ENCODE results near the gene DOCK4. TPM values are rescaled to one million over a fixed set of nuclear protein-coding genes. Genes with fewer than 3 reads are reported as not detected.

Gene DOCK4
- total and polyA plus RNA-seq, 2 of the 8 experiments (the other 6 are each of a cell fraction or from before 2014, with no cell fraction given) = 5.1 to 23.6 TPM

DNA sequence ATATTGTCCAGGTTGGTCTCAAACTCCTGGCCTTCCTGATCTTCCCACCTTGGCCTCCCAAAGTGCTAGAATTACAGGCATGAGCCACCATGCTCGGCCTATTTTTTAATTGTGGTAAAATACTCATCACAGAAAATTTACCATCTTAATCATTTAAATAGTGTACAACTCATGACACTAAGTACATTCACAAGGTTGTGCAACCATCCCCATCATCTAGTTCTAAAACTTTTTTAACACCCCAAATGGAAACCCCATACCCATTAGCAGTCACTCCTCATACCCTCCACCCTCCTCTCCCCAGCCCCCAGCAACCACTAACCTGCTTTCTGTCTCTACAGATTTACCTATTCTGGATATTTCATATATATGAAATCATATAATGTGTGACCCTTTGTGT is 90.3 kb downstream of the DOCK4 start:
- Histone ChIP-seq H3K9me3 (ENCODE audit: insufficient read depth in 2 of 2, low read depth in 1 of 2, low read length in 1 of 2) (no peaks in the 10 kb centered on the region), H3K27me3 (replicated peaks in 1 of 4; ENCODE audit: control insufficient read depth in 3 of 4, extremely low read depth in 1 of 4, insufficient read depth in 3 of 4, low read length in 3 of 4) (no peaks in the 10 kb centered on the region), H2BK5ac (ENCODE audit: low read depth, low read length) (no peak overlapping the region), H3K4me1 (replicated peaks in 1 of 4; ENCODE audit: control insufficient read depth in 3 of 4, insufficient read depth in 4 of 4, low read length in 3 of 4) (no peaks in the 10 kb centered on the region), H3K23ac (ENCODE audit: insufficient read length) (no peak overlapping the region), H3K27ac (ENCODE audit: low read depth, low read length) (no peak overlapping the region), H3K9ac (replicated peaks in 1 of 4; ENCODE audit: extremely low read depth in 1 of 4, low read depth in 3 of 4, low read length in 3 of 4) (no peak overlapping the region), H2BK12ac (ENCODE audit: low read depth, low read length) (no peak overlapping the region), H3K56ac (replicated peaks; ENCODE audit: insufficient read length, low read depth, low read length) (no peak overlapping the region), H3K14ac (ENCODE audit: insufficient read length) (no peak overlapping the region), H3K4me3 (ENCODE audit: extremely low read depth in 1 of 4, insufficient read depth in 2 of 4, low read depth in 3 of 4, low read length in 4 of 4) (no peak overlapping the region), H4K91ac (replicated peaks; ENCODE audit: insufficient read length, low read length) (no peak overlapping the region), H3K79me1 (ENCODE audit: low read depth, low read length) (0 out of 2 replicates have a peak, but pooled peaks cover 6% of the 10 kb centered on the region), H3K4ac (replicated peaks; ENCODE audit: insufficient read length, low read depth, low read length) (no peak overlapping the region), H2BK20ac (ENCODE audit: low read length) (no peak overlapping the region), H4K5ac (ENCODE audit: insufficient read length, low read depth, low read length) (no peak overlapping the region), H3K79me2 (ENCODE audit: control insufficient read depth in 1 of 2, insufficient read depth in 2 of 2, low read length in 2 of 2) (peaks cover 0 to 7% of the 10 kb centered on the region in 2 experiments; a peak in 3 of 4 replicates), H2BK15ac (ENCODE audit: low read length) (no peak overlapping the region), H2AK5ac (ENCODE audit: low read depth, low read length) (no peak overlapping the region), H2BK120ac (replicated peaks; ENCODE audit: low read depth, low read length) (no peak overlapping the region), H4K20me1 (replicated peaks in 1 of 2; ENCODE audit: control insufficient read depth in 1 of 2, insufficient read depth in 2 of 2, low read length in 2 of 2) (no peaks in the 10 kb centered on the region), H4K8ac (ENCODE audit: extremely low read depth, insufficient read depth, low read length) (no peak overlapping the region), H3K4me2 (ENCODE audit: insufficient read depth in 1 of 2, low read depth in 2 of 2, low read length in 2 of 2) (no peak overlapping the region), H3K18ac (ENCODE audit: extremely low read depth, low read length) (no peak overlapping the region), H2AFZ (ENCODE audit: low read length) (no peak overlapping the region), H3K36me3 (ENCODE audit: control insufficient read depth in 2 of 4, insufficient read depth in 4 of 4, low read length in 3 of 4) (no peaks in the 10 kb centered on the region), H3K23me2 (ENCODE audit: low read depth, low read length) (peaks cover 2% of the 10 kb centered on the region; the same call in 1 of the 2 replicates)
- DNase-seq (ENCODE audit: low read depth in 1 of 2, low spot score in 2 of 2) = no peak
- no peak for FAIRE-seq
- ChIA-PET POLR2A (ENCODE audit: partially characterized antibody) (no interaction called here), CTCF (ENCODE audit: partially characterized antibody) (interaction anchor here (0.7 kb wide), 1 partner anchor 171 kb away, joined by 4 read pairs; no protein-coding TSS in a partner anchor)
- WGBS, 2 experiments (ENCODE audit: extremely low coverage in 1 of 2, insufficient coverage in 1 of 2, insufficient read length in 1 of 2, insufficient replicate concordance in 2 of 2, low coverage in 1 of 2, low lambda C conversion rate in 2 of 2, missing lambda C conversion rate in 1 of 2) = 100% methylated on average over 1 of the region's 1 CpG; no CpG with 5 or more reads in 1 of the 2 experiments
- TF ChIP-seq JUND (IDR thresholded peaks at IDR 0.05; ENCODE audit: low read length) = no peak
- no peak for TF ChIP-seq JUN (IDR thresholded peaks at IDR 0.05; ENCODE audit: low read depth, low read length)
- TF ChIP-seq EP300 (IDR thresholded peaks at IDR 0.05; ENCODE audit: borderline replicate concordance in 1 of 2, low read depth in 2 of 2, low read length in 2 of 2) = no peak
- TF ChIP-seq SIN3A (conservative IDR thresholded peaks at IDR 0.05 in 1 of 2, IDR thresholded peaks at IDR 0.05 in 1 of 2; ENCODE audit: low read depth in 1 of 2, low read length in 2 of 2) = no peak
- no peak for TF ChIP-seq EZH2 (IDR thresholded peaks at IDR 0.05; ENCODE audit: low read depth, low read length, severe bottlenecking)
- TF ChIP-seq KDM1A (IDR thresholded peaks at IDR 0.05; ENCODE audit: borderline replicate concordance, low read length) = no peak
- TF ChIP-seq, protein P1, sequence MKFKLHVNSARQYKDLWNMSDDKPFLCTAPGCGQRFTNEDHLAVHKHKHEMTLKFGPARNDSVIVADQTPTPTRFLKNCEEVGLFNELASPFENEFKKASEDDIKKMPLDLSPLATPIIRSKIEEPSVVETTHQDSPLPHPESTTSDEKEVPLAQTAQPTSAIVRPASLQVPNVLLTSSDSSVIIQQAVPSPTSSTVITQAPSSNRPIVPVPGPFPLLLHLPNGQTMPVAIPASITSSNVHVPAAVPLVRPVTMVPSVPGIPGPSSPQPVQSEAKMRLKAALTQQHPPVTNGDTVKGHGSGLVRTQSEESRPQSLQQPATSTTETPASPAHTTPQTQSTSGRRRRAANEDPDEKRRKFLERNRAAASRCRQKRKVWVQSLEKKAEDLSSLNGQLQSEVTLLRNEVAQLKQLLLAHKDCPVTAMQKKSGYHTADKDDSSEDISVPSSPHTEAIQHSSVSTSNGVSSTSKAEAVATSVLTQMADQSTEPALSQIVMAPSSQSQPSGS (IDR thresholded peaks at IDR 0.05; ENCODE audit: low read length) = no peak
- TF ChIP-seq, protein P2, sequence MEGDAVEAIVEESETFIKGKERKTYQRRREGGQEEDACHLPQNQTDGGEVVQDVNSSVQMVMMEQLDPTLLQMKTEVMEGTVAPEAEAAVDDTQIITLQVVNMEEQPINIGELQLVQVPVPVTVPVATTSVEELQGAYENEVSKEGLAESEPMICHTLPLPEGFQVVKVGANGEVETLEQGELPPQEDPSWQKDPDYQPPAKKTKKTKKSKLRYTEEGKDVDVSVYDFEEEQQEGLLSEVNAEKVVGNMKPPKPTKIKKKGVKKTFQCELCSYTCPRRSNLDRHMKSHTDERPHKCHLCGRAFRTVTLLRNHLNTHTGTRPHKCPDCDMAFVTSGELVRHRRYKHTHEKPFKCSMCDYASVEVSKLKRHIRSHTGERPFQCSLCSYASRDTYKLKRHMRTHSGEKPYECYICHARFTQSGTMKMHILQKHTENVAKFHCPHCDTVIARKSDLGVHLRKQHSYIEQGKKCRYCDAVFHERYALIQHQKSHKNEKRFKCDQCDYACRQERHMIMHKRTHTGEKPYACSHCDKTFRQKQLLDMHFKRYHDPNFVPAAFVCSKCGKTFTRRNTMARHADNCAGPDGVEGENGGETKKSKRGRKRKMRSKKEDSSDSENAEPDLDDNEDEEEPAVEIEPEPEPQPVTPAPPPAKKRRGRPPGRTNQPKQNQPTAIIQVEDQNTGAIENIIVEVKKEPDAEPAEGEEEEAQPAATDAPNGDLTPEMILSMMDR (IDR thresholded peaks at IDR 0.05; ENCODE audit: control extremely low read depth in 1 of 3, insufficient read depth in 1 of 3, low read depth in 1 of 3, low read length in 3 of 3) = no peak
- no peak for TF ChIP-seq BRCA1 (IDR thresholded peaks at IDR 0.05; ENCODE audit: low read depth, low read length)

Data from H1 (cell line).